OCI-LY7 (cell line): ENCODE measurements around the gene RBM28. TPM values are rescaled to one million over a fixed set of nuclear protein-coding genes. Genes with fewer than 3 reads are reported as not detected.

ENCODE experiments used
- BruUV-seq: library from RNA; stranded (reverse); fragments of 400-500 nt; replicated peaks from 2 replicates; lab custom pipeline; 2021; lab: Mats Ljungman, UMichigan
- CTCF ChIA-PET: fragments of 300-600 bp; sonication (Branson Sonifier 250); formaldehyde crosslinking; loops from one replicate; lab custom pipeline; 2022; ENCODE audit warnings: antibody characterized with exemption; ENCODE audit not compliant: unreplicated experiment; lab: Charles Lee
- POLR2A ChIA-PET: fragments of 300-600 bp; sonication (Branson Sonifier 250); formaldehyde crosslinking; loops from one replicate; lab custom pipeline; 2022; ENCODE audit warnings: antibody characterized with exemption; lab: Charles Lee
- DNase-seq: peaks from one replicate; pipeline ENCODE4 v3.0.0-alpha.2; 2015; ENCODE audit warnings: low spot score
- H2AFZ ChIP-seq: fragments of 200-600 bp; sonication (generic), shearing (Covaris generic); 2 replicates; pipeline ENCODE4 v1.6.1; 2014; ENCODE audit warnings: mild to moderate bottlenecking, antibody characterized with exemption, low read length, moderate library complexity
- H3K27ac ChIP-seq: fragments of 200-600 bp; sonication (generic); 2 replicates; pipeline ENCODE4 v1.5.1; 2014; ENCODE audit warnings: mixed run types, low read depth, mild to moderate bottlenecking, moderate library complexity, low read length, inconsistent platforms; ENCODE audit not compliant: poor library complexity, severe bottlenecking
- H3K36me3 ChIP-seq: fragments of 200-600 bp; sonication (generic); 2 replicates; pipeline ENCODE4 v1.6.1; 2014; ENCODE audit warnings: mild to moderate bottlenecking, antibody characterized with exemption, low read length, moderate library complexity, mixed read lengths; ENCODE audit not compliant: insufficient read depth
- H3K4me1 ChIP-seq: fragments of 200-600 bp; sonication (generic); 2 replicates; pipeline ENCODE4 v1.5.1; 2014; ENCODE audit warnings: mild to moderate bottlenecking, low read length; ENCODE audit not compliant: insufficient read depth, poor library complexity, severe bottlenecking
- H3K4me2 ChIP-seq: fragments of 200-600 bp; sonication (generic); 2 replicates; pipeline ENCODE4 v1.6.1; 2014; ENCODE audit warnings: mild to moderate bottlenecking, low read length
- H3K4me3 ChIP-seq: fragments of 200-600 bp; sonication (generic); 2 replicates; pipeline ENCODE4 v1.5.1; 2014; ENCODE audit warnings: mild to moderate bottlenecking, low read depth, low read length; ENCODE audit not compliant: poor library complexity, severe bottlenecking
- H3K79me2 ChIP-seq: fragments of 200-600 bp; sonication (generic); 2 replicates; pipeline ENCODE4 v1.6.1; 2016; ENCODE audit warnings: low read depth, mild to moderate bottlenecking, low read length, moderate library complexity, mixed read lengths; ENCODE audit not compliant: insufficient read depth
- H3K9me2 ChIP-seq: fragments of 200-600 bp; sonication (generic); 2 replicates; pipeline ENCODE4 v1.6.1; 2016; ENCODE audit warnings: mild to moderate bottlenecking, low read length, mixed read lengths; ENCODE audit not compliant: insufficient read depth
- H3K9me3 ChIP-seq: fragments of 200-600 bp; sonication (generic); 2 replicates; pipeline ENCODE4 v1.6.1; 2014; ENCODE audit warnings: mild to moderate bottlenecking, mixed run types, low read length, mixed read lengths
- H4K20me1 ChIP-seq: fragments of 200-600 bp; sonication (generic); 2 replicates; pipeline ENCODE4 v1.6.1; 2014; ENCODE audit warnings: mild to moderate bottlenecking, antibody characterized with exemption, low read length, moderate library complexity, mixed read lengths; ENCODE audit not compliant: insufficient read depth
- CTCF ChIP-seq: fragments of 200-600 bp; sonication (generic); conservative IDR thresholded peaks from 2 replicates; pipeline ENCODE4 v1.5.1; 2014; ENCODE audit warnings: mild to moderate bottlenecking, antibody characterized with exemption, low read length, moderate library complexity, mixed read lengths
- EZH2phosphoT487 ChIP-seq: fragments of 200-600 bp; sonication (generic); IDR thresholded peaks from 2 replicates; pipeline ENCODE4 v1.6.1; 2018; ENCODE audit warnings: low read depth, borderline replicate concordance, mild to moderate bottlenecking, mixed run types, antibody characterized with exemption, low read length, moderate library complexity, mixed read lengths
- intact Hi-C: fragments of 100-400 bp; cut with micrococcal nuclease; formaldehyde crosslinking; loops from one replicate; pipeline ENCODE4 v1.10.0; 2022; ENCODE audit not compliant: unreplicated experiment
- total RNA-seq, 2 experiments: library from RNA; depleted of rRNA in 1 of 2; stranded (reverse); fragments of >200 nt in 1 of 2; shearing (Covaris generic) in 1 of 2; gene quantifications; 2 replicates each; pipeline ENCODE4 v1.2.3, GENCODE V29; 2014 to 2022

Gene RBM28
- total RNA-seq, 2 experiments from 2014 or later, result 35.6 to 70.0 TPM

GRCh38 chr7:128263420-128263819 lies 80.3 kb downstream of the RBM28 start:
- H3K27ac ChIP-seq, result no peak overlapping the region
- no peak overlapping the region for H2AFZ ChIP-seq
- BruUV-seq, result no TSS peak
- intact Hi-C loops, result no loop called here
- no peak overlapping the region for H3K4me2 ChIP-seq
- no peaks in the 10 kb centered on the region for H3K36me3 ChIP-seq
- no peaks in the 10 kb centered on the region for H4K20me1 ChIP-seq
- no peak overlapping the region for H3K4me3 ChIP-seq
- ChIA-PET POLR2A (no interaction called here), CTCF (no interaction called here)
- no peaks in the 10 kb centered on the region for H3K79me2 ChIP-seq
- H3K4me1 ChIP-seq, result no peaks in the 10 kb centered on the region
- H3K9me2 ChIP-seq, result no peaks in the 10 kb centered on the region
- DNase-seq, result no peak
- TF ChIP-seq CTCF (no peak), EZH2phosphoT487 (no peak)
- no peaks in the 10 kb centered on the region for H3K9me3 ChIP-seq

- no peak for DNase-seq
- H3K9me2 ChIP-seq, result no peaks in the 10 kb centered on the region
- no peaks in the 10 kb centered on the region for H3K79me2 ChIP-seq
- CTCF ChIA-PET, result no interaction called here
- H3K4me3 ChIP-seq, result no peak overlapping the region
- intact Hi-C loops, result no loop called here
- no peaks in the 10 kb centered on the region for H3K9me3 ChIP-seq
- H4K20me1 ChIP-seq, result no peaks in the 10 kb centered on the region
- no peak overlapping the region for H2AFZ ChIP-seq
- no peak overlapping the region for H3K4me2 ChIP-seq
- no TSS peak for BruUV-seq
- no peak overlapping the region for H3K27ac ChIP-seq
- POLR2A ChIA-PET, result no interaction called here
- TF ChIP-seq EZH2phosphoT487 (no peak), CTCF (no peak)
- H3K4me1 ChIP-seq, result no peaks in the 10 kb centered on the region
- no peaks in the 10 kb centered on the region for H3K36me3 ChIP-seq
Measured at GRCh38 chr7:128262273-128263028, 81.3 kb downstream of the RBM28 start.
